ENCODE data around the gene ARG1. TPM values are rescaled to one million over a fixed set of nuclear protein-coding genes. Genes with fewer than 3 reads are reported as not detected.
"Not testable (repeated sequence)": the region's sequence is repeated elsewhere in the genome, so short reads cannot be mapped to it uniquely, and the experiment has no call there.

ARG1 gene
- total RNA-seq, result 1 to 10 TPM in 1 of 5 donors, under 1 TPM in 3, not detected in 1; 0.49 to 1.1 (median 0.75) TPM
- total RNA-seq (2013), result 0.79 TPM
- total RNA-seq, result 0 to 0.68 (median 0) reads per million in 29 experiments

- H3K4me1 ChIP-seq (ENCODE audit: control insufficient read depth in 1 of 2, extremely low read depth in 1 of 2, insufficient read depth in 2 of 2, low read length in 2 of 2), result no peaks in the 10 kb centered on the region
- 94% methylated on average over 2 of the region's 6 CpGs for WGBS (ENCODE audit: insufficient coverage)
- ATAC-seq (replicated peaks in 1 of 4), result no peak
- peaks cover 4 to 8% (median 6%) of the 10 kb centered on the region in 3 donors for H3K4me1 Mint-ChIP-seq
- no peak within 1 kb of the TSS for H3K4me3 ChIP-seq (ENCODE audit: control insufficient read depth in 1 of 2, extremely low read depth in 1 of 2, low read length in 1 of 2)
- no peaks in the 10 kb centered on the region for H3K9me3 ChIP-seq
- no peaks in the 10 kb centered on the region for H3K27me3 Mint-ChIP-seq
- no peak for DNase-seq
- H3K9me3 Mint-ChIP-seq, result no peaks in the 10 kb centered on the region
- peaks cover 0 to 6% of the 10 kb centered on the region in 2 donors for H3K36me3 ChIP-seq (ENCODE audit: control insufficient read depth in 2 of 2, extremely low read depth in 1 of 2, insufficient read depth in 1 of 2, low read length in 1 of 2)
- H3K27ac ChIP-seq (ENCODE audit: low read length), result no peak within 1 kb of the TSS
- ChIA-PET CTCF (no interaction called here), POLR2A (no interaction called here)
- peak within 1 kb of the TSS in 1 of 2 donors; percentile 17 for H3K27ac Mint-ChIP-seq
- H3K4me3 Mint-ChIP-seq, result no peak within 1 kb of the TSS
- H3K27me3 ChIP-seq (replicated peaks in 1 of 2; ENCODE audit: control insufficient read depth in 2 of 2, extremely low read depth in 1 of 2, insufficient read depth in 2 of 2, low read length in 1 of 2), result no peaks in the 10 kb centered on the region
- peaks cover 67% of the 10 kb centered on the region for H3K36me3 Mint-ChIP-seq
These were observed at the start of gene ARG1 for GRCh38 chr6:131572686-131573415. ARG1 (plus strand) TSS chr6:131573226; CDS start chr6:131573283, 57 bp downstream.

- POLR2A ChIA-PET, result no interaction called here
- WGBS (ENCODE audit: insufficient coverage), result 100% methylated on average over 1 of the region's 1 CpG
- no peaks in the 10 kb centered on the region for H3K9me3 ChIP-seq
- no peaks in the 10 kb centered on the region for H3K27me3 ChIP-seq (replicated peaks in 1 of 2; ENCODE audit: control insufficient read depth in 2 of 2, extremely low read depth in 1 of 2, insufficient read depth in 2 of 2, low read length in 1 of 2)
- no peaks in the 10 kb centered on the region for H3K27me3 Mint-ChIP-seq
- CTCF ChIA-PET, result interaction anchor here (0.6 to 2.0 kb wide), 2 partner anchors 341 to 663 kb away, joined by 3 to 4 read pairs; no protein-coding TSS in a partner anchor
- DNase-seq (no peak), ATAC-seq (replicated peaks in 1 of 4) (peak in 2 of 4 experiments; percentile 9 to 20)
- peaks cover 2 to 11% of the 10 kb centered on the region in 2 experiments for H3K4me1 ChIP-seq (ENCODE audit: control insufficient read depth in 1 of 2, extremely low read depth in 1 of 2, insufficient read depth in 2 of 2, low read length in 2 of 2)
- peaks cover 24 to 32% (median 32%) of the 10 kb centered on the region in 3 donors for H3K4me1 Mint-ChIP-seq
- peak overlapping the region; percentile 7 to 51 for H3K27ac Mint-ChIP-seq
- H3K27ac ChIP-seq (ENCODE audit: low read length), result no peak overlapping the region
- H3K36me3 ChIP-seq (ENCODE audit: control insufficient read depth in 2 of 2, extremely low read depth in 1 of 2, insufficient read depth in 1 of 2, low read length in 1 of 2), result no peaks in the 10 kb centered on the region
- no peak overlapping the region for H3K4me3 ChIP-seq (ENCODE audit: control insufficient read depth in 1 of 2, extremely low read depth in 1 of 2, low read length in 1 of 2)
- H3K36me3 Mint-ChIP-seq, result no peaks in the 10 kb centered on the region
- H3K9me3 Mint-ChIP-seq, result no peaks in the 10 kb centered on the region
- peak overlapping the region in 2 of 3 donors; percentile 3 to 46 for H3K4me3 Mint-ChIP-seq
These were observed 48.9 kb upstream of the ARG1 start for GRCh38 chr6:131523988-131524673.

- no peak overlapping the region for H3K27ac ChIP-seq (ENCODE audit: low read length)
- WGBS (ENCODE audit: insufficient coverage), result 89% methylated on average over 18 of the region's 25 CpGs
- ATAC-seq (replicated peaks in 1 of 4), result peak in 3 of 4 experiments; percentile 38 to 63 (median 60)
- Mint-ChIP-seq H3K36me3 (no peaks in the 10 kb centered on the region), H3K4me3 (peak overlapping the region in 2 of 3 donors; percentile 3 to 46), H3K27me3 (no peaks in the 10 kb centered on the region), H3K4me1 (peaks cover 24 to 33% (median 32%) of the 10 kb centered on the region in 3 donors), H3K27ac (peak overlapping the region; percentile 7 to 51), H3K9me3 (no peaks in the 10 kb centered on the region)
- peak in 20 of 35 experiments; percentile 1 to 56 (median 26) for DNase-seq
- H3K4me3 ChIP-seq (ENCODE audit: control insufficient read depth in 1 of 2, extremely low read depth in 1 of 2, low read length in 1 of 2), result no peak overlapping the region
- no peaks in the 10 kb centered on the region for H3K27me3 ChIP-seq (replicated peaks in 1 of 2; ENCODE audit: control insufficient read depth in 2 of 2, extremely low read depth in 1 of 2, insufficient read depth in 2 of 2, low read length in 1 of 2)
- H3K9me3 ChIP-seq, result no peaks in the 10 kb centered on the region
- ChIA-PET POLR2A (interaction anchor here in 1 of 2 donors (0.6 kb wide), 1 partner anchor 8 kb away, joined by 4 read pairs; no protein-coding TSS in a partner anchor), CTCF (interaction anchor here (0.6 to 2.0 kb wide), 5 partner anchors 9 to 664 kb away, joined by 3 to 10 read pairs (median 4); no protein-coding TSS in a partner anchor)
- H3K36me3 ChIP-seq (ENCODE audit: control insufficient read depth in 2 of 2, extremely low read depth in 1 of 2, insufficient read depth in 1 of 2, low read length in 1 of 2), result no peaks in the 10 kb centered on the region
- H3K4me1 ChIP-seq (ENCODE audit: control insufficient read depth in 1 of 2, extremely low read depth in 1 of 2, insufficient read depth in 2 of 2, low read length in 2 of 2), result peaks cover 2 to 8% of the 10 kb centered on the region in 2 experiments
These were observed 48.2 kb upstream of the ARG1 start for GRCh38 chr6:131524695-131525336.

- not testable (repeated sequence) for H3K36me3 ChIP-seq (ENCODE audit: control insufficient read depth in 2 of 2, extremely low read depth in 1 of 2, insufficient read depth in 1 of 2, low read length in 1 of 2); H3K9me3 ChIP-seq; H3K27me3 Mint-ChIP-seq; H3K4me3 ChIP-seq (ENCODE audit: control insufficient read depth in 1 of 2, extremely low read depth in 1 of 2, low read length in 1 of 2); ATAC-seq (replicated peaks in 1 of 4); H3K9me3 Mint-ChIP-seq; H3K36me3 Mint-ChIP-seq; H3K27me3 ChIP-seq (replicated peaks in 1 of 2; ENCODE audit: control insufficient read depth in 2 of 2, extremely low read depth in 1 of 2, insufficient read depth in 2 of 2, low read length in 1 of 2)
- Mint-ChIP-seq H3K27ac (peak overlapping the region; percentile 94), H3K4me3 (peak overlapping the region in 1 of 3 donors; percentile 52), H3K4me1 (peaks cover 56 to 64% (median 59%) of the 10 kb centered on the region in 3 donors)
- ChIA-PET CTCF (interaction anchor here (0.6 to 4.3 kb wide), 9 partner anchors 10 to 645 kb away, joined by 3 to 74 read pairs (median 4); no protein-coding TSS in a partner anchor), POLR2A (interaction anchor here (0.7 kb wide), 2 partner anchors 305 to 318 kb away, joined by 3 read pairs; no protein-coding TSS in a partner anchor)
- Histone ChIP-seq H3K27ac (ENCODE audit: low read length) (peak overlapping the region; percentile 12), H3K4me1 (ENCODE audit: control insufficient read depth in 1 of 2, extremely low read depth in 1 of 2, insufficient read depth in 2 of 2, low read length in 2 of 2) (peaks cover 10 to 19% of the 10 kb centered on the region in 2 experiments)
- peak in 11 of 35 experiments; percentile 10 to 47 (median 20) for DNase-seq
- WGBS (ENCODE audit: insufficient coverage), result 81% methylated on average over 2 of the region's 5 CpGs
These were observed 42.1 kb upstream of the ARG1 start for GRCh38 chr6:131530936-131531335.

GRCh38 chr6:131531681-131532080 is 41.3 kb upstream of the ARG1 start:
- WGBS (ENCODE audit: insufficient coverage), result 96% methylated on average over 12 of the region's 12 CpGs
- POLR2A ChIA-PET; H3K27me3 ChIP-seq (replicated peaks in 1 of 2; ENCODE audit: control insufficient read depth in 2 of 2, extremely low read depth in 1 of 2, insufficient read depth in 2 of 2, low read length in 1 of 2); H3K36me3 ChIP-seq (ENCODE audit: control insufficient read depth in 2 of 2, extremely low read depth in 1 of 2, insufficient read depth in 1 of 2, low read length in 1 of 2); H3K4me3 ChIP-seq (ENCODE audit: control insufficient read depth in 1 of 2, extremely low read depth in 1 of 2, low read length in 1 of 2); H3K36me3 Mint-ChIP-seq; DNase-seq; H3K9me3 Mint-ChIP-seq; H3K27ac ChIP-seq (ENCODE audit: low read length); H3K9me3 ChIP-seq; H3K27me3 Mint-ChIP-seq: not testable (repeated sequence)
- CTCF ChIA-PET, result interaction anchor here (0.6 to 4.3 kb wide), 6 partner anchors 11 to 348 kb away, joined by 3 to 74 read pairs (median 6); no protein-coding TSS in a partner anchor
- ATAC-seq (replicated peaks in 1 of 4), result peak in 1 of 4 experiments; percentile 23
- H3K27ac Mint-ChIP-seq, result peak overlapping the region; percentile 94
- H3K4me1 ChIP-seq (ENCODE audit: control insufficient read depth in 1 of 2, extremely low read depth in 1 of 2, insufficient read depth in 2 of 2, low read length in 2 of 2), result peaks cover 10 to 19% of the 10 kb centered on the region in 2 experiments
- peaks cover 56 to 64% (median 58%) of the 10 kb centered on the region in 3 donors for H3K4me1 Mint-ChIP-seq
- H3K4me3 Mint-ChIP-seq, result peak overlapping the region in 1 of 3 donors; percentile 52
